HepG2 (cell line): Measurements from ENCODE around the gene ATAD3C. TPM values are rescaled to one million over a fixed set of nuclear protein-coding genes. Genes with fewer than 3 reads are reported as not detected.

Experiments used
- AKAP8 ChIP-seq: sonication (generic); formaldehyde crosslinking; IDR thresholded peaks from 2 replicates; pipeline ENCODE4 v1.5.1; 2020; ENCODE audit warnings: mild to moderate bottlenecking, missing genetic modification reagents
- FIP1L1 ChIP-seq: fragments of 200-400 bp; formaldehyde crosslinking; IDR thresholded peaks from 2 replicates; pipeline ENCODE4 v1.6.1; 2018; ENCODE audit warnings: low read depth, mild to moderate bottlenecking, low read length, moderate library complexity, borderline replicate concordance; ENCODE audit not compliant: insufficient read depth
- GTF2F1 ChIP-seq: fragments of 150-350 bp; IDR thresholded peaks from 2 replicates; pipeline ENCODE4 v1.6.1; 2014; ENCODE audit warnings: low read length
- KDM2A ChIP-seq: sonication (generic); formaldehyde crosslinking; IDR thresholded peaks from 2 replicates; pipeline ENCODE4 v1.4.0; 2020; ENCODE audit warnings: low read depth, missing genetic modification reagents, borderline replicate concordance
- KLF6 ChIP-seq: IDR thresholded peaks from 2 replicates; pipeline ENCODE4 v1.8.0; 2016; ENCODE audit warnings: missing biosample characterization, missing genetic modification reagents
- MTA1 ChIP-seq: sonication (generic); formaldehyde crosslinking; IDR thresholded peaks from 2 replicates; pipeline ENCODE4 v1.4.0; 2020; ENCODE audit warnings: missing genetic modification reagents, mild to moderate bottlenecking, borderline replicate concordance
- RBM22 ChIP-seq: fragments of 200-400 bp; formaldehyde crosslinking; optimal IDR thresholded peaks from 2 replicates; pipeline ENCODE3; 2017; ENCODE audit warnings: mild to moderate bottlenecking, low read length, moderate library complexity
- SATB2 ChIP-seq: sonication (generic); formaldehyde crosslinking; IDR thresholded peaks from 2 replicates; pipeline ENCODE4 v1.5.0; 2020; ENCODE audit warnings: missing genetic modification reagents
- TGIF2 ChIP-seq: IDR thresholded peaks from 2 replicates; pipeline ENCODE4 v1.6.1; 2016; ENCODE audit warnings: control low read depth, missing compliant biosample characterization
- TOPORS ChIP-seq: sonication (generic); formaldehyde crosslinking; IDR thresholded peaks from 2 replicates; pipeline ENCODE4 v1.8.0; 2023; ENCODE audit warnings: mild to moderate bottlenecking, missing genetic modification reagents
- ZEB1 ChIP-seq: IDR thresholded peaks from 2 replicates; pipeline ENCODE4 v1.6.1; 2012; ENCODE audit warnings: mild to moderate bottlenecking, low read depth, inconsistent platforms; ENCODE audit not compliant: insufficient replicate concordance
- ZNF234 ChIP-seq: sonication (generic); formaldehyde crosslinking; conservative IDR thresholded peaks from 2 replicates; pipeline ENCODE4 v1.5.1; 2020; ENCODE audit warnings: mild to moderate bottlenecking, missing genetic modification reagents
- ZNF331 ChIP-seq: sonication (generic); formaldehyde crosslinking; IDR thresholded peaks from 2 replicates; pipeline ENCODE4 v1.4.0; 2020; ENCODE audit warnings: missing genetic modification reagents
- ZNF484 ChIP-seq: sonication (generic); formaldehyde crosslinking; IDR thresholded peaks from 2 replicates; pipeline ENCODE4 v1.5.1; 2020; ENCODE audit warnings: mild to moderate bottlenecking, low read depth, missing genetic modification reagents, borderline replicate concordance
- ZNF546 ChIP-seq: sonication (generic); formaldehyde crosslinking; conservative IDR thresholded peaks from 2 replicates; pipeline ENCODE4 v1.8.1; 2023; ENCODE audit warnings: mild to moderate bottlenecking, missing genetic modification reagents
- ZNF660 ChIP-seq: sonication (generic); formaldehyde crosslinking; IDR thresholded peaks from 2 replicates; pipeline ENCODE4 v1.5.1; 2020; ENCODE audit warnings: mild to moderate bottlenecking, low read depth, missing genetic modification reagents, borderline replicate concordance
- ZNF709 ChIP-seq: sonication (generic); formaldehyde crosslinking; IDR thresholded peaks from 2 replicates; pipeline ENCODE4 v1.5.0; 2020; ENCODE audit warnings: mild to moderate bottlenecking, missing genetic modification reagents
- ZNF83 ChIP-seq: sonication (generic); formaldehyde crosslinking; IDR thresholded peaks from 2 replicates; pipeline ENCODE4 v1.4.0; 2020; ENCODE audit warnings: missing genetic modification reagents, mild to moderate bottlenecking, borderline replicate concordance
- ZNF850 ChIP-seq: sonication (generic); formaldehyde crosslinking; conservative IDR thresholded peaks from 2 replicates; pipeline ENCODE4 v1.9.0; 2021; ENCODE audit warnings: mild to moderate bottlenecking, missing genetic modification reagents
- ZSCAN31 ChIP-seq: sonication (generic); formaldehyde crosslinking; IDR thresholded peaks from 2 replicates; pipeline ENCODE4 v1.5.0; 2020; ENCODE audit warnings: low read depth, mild to moderate bottlenecking, missing genetic modification reagents
- polyA plus RNA-seq, 8 experiments: library from polyadenylated mRNA; depleted of rRNA in 3 of 8; stranded (reverse) in 7 of 8; unstranded in 1 of 8; fragments of >200 nt; fragmentation: Illumina TruSeq in 4 of 8; extraction: Trizol in 4 of 8; gene quantifications; 2 replicates each; pipeline versions ENCODE4 v1.2.1 to v1.2.3, GENCODE V29; 2011 to 2016; ENCODE audit warnings: low read depth in 4 of 8, missing spikeins in 1 of 8, mixed read lengths in 1 of 8; ENCODE audit not compliant: insufficient read depth in 1 of 8
- total RNA-seq, 5 experiments: library from RNA; depleted of rRNA; stranded (reverse); fragments of >200 nt; fragmentation: Illumina TruSeq; extraction: Trizol; gene quantifications; 2 replicates each; pipeline ENCODE4 v1.2.3, GENCODE V29; 2016; ENCODE audit warnings: low read depth in 1 of 5
- TF ChIP-seq, protein P1 (sequence below): sonication (generic); formaldehyde crosslinking; IDR thresholded peaks from 2 replicates; pipeline ENCODE4 v1.4.0; 2020; ENCODE audit warnings: missing genetic modification reagents
- TF ChIP-seq, protein P2 (sequence below): sonication (generic); formaldehyde crosslinking; IDR thresholded peaks from 2 replicates; pipeline ENCODE4 v1.5.1; 2020; ENCODE audit warnings: mild to moderate bottlenecking, missing genetic modification reagents
- TF ChIP-seq, protein P3 (sequence below): sonication (generic); formaldehyde crosslinking; IDR thresholded peaks from 2 replicates; pipeline ENCODE4 v1.8.1; 2023; ENCODE audit warnings: mild to moderate bottlenecking, missing genetic modification reagents
- TF ChIP-seq, protein P4 (sequence below): sonication (generic); formaldehyde crosslinking; IDR thresholded peaks from 2 replicates; pipeline ENCODE4 v1.5.0; 2020; ENCODE audit warnings: missing genetic modification reagents

The ATAD3C gene
- total and polyA plus RNA-seq, 2 of the 13 experiments (the other 11 are each of a cell fraction or from before 2014, with no cell fraction given), result 2.4 to 3.2 TPM

DNA sequence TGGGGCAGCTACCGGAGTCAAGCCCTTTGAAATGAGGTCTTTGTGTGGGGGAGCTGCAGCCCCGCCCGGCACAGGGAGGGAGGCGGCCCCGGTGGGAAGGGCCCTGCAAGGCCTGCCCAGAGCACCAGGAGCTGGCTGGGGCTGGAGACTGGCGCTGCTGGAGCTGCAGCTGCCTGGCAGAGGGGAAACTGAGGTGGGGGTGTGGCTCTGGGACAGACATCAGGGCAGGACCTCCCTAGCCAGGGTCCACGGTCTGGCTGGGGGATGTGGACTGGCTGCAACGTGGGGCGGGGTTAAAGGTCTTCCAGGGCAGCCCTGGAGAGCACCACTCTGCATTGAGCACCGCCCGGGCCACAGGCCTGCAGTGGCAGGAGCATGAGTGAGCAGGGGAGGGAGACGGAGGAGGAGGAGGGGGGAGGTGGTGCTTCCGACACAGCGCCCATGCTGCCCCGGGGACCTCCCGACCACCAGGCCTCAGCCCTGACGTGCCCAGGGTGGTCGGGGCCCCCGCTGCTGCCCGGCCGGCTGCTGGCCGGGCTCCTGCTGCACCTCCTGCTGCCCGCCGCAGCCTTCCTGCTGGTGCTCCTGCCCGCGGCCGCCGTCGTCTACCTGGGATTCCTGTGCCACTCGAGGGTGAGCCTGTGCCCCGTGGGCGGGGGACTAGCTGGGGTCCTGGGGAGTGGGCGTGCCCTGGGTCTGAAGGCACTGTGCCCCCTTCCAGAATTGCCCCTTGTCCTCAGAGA lies 23.6 kb upstream of the ATAD3C start (continued):
- TF ChIP-seq, protein P1, sequence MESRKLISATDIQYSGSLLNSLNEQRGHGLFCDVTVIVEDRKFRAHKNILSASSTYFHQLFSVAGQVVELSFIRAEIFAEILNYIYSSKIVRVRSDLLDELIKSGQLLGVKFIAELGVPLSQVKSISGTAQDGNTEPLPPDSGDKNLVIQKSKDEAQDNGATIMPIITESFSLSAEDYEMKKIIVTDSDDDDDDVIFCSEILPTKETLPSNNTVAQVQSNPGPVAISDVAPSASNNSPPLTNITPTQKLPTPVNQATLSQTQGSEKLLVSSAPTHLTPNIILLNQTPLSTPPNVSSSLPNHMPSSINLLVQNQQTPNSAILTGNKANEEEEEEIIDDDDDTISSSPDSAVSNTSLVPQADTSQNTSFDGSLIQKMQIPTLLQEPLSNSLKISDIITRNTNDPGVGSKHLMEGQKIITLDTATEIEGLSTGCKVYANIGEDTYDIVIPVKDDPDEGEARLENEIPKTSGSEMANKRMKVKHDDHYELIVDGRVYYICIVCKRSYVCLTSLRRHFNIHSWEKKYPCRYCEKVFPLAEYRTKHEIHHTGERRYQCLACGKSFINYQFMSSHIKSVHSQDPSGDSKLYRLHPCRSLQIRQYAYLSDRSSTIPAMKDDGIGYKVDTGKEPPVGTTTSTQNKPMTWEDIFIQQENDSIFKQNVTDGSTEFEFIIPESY (CRISPR knock-in tag), result no peak
- TF ChIP-seq, protein P2, sequence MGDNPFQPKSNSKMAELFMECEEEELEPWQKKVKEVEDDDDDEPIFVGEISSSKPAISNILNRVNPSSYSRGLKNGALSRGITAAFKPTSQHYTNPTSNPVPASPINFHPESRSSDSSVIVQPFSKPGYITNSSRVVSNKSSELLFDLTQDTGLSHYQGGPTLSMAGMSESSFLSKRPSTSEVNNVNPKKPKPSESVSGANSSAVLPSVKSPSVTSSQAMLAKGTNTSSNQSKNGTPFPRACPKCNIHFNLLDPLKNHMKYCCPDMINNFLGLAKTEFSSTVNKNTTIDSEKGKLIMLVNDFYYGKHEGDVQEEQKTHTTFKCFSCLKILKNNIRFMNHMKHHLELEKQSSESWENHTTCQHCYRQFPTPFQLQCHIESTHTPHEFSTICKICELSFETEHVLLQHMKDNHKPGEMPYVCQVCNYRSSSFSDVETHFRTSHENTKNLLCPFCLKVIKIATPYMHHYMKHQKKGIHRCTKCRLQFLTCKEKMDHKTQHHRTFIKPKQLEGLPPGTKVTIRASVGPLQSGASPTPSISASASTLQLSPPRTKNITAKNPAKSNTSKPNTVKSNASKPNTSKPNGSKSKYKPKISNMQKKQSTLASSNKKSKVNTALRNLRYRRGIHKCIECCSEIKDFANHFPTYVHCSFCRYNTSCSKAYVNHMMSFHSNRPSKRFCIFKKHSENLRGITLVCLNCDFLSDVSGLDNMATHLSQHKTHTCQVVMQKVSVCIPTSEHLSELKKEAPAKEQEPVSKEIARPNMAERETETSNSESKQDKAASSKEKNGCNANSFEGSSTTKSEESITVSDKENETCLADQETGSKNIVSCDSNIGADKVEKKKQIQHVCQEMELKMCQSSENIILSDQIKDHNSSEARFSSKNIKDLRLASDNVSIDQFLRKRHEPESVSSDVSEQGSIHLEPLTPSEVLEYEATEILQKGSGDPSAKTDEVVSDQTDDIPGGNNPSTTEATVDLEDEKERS (CRISPR knock-in tag), result no peak
- TF ChIP-seq MTA1, result 0 out of 2 replicates have a peak, but pooled peaks have one; percentile 60
- no peak for TF ChIP-seq SATB2 (CRISPR knock-in tag)
- TF ChIP-seq, protein P3, sequence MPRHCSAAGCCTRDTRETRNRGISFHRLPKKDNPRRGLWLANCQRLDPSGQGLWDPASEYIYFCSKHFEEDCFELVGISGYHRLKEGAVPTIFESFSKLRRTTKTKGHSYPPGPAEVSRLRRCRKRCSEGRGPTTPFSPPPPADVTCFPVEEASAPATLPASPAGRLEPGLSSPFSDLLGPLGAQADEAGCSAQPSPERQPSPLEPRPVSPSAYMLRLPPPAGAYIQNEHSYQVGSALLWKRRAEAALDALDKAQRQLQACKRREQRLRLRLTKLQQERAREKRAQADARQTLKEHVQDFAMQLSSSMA (CRISPR knock-in tag), result no peak
- peak; percentile 69; the same call in 1 of the 2 replicates for TF ChIP-seq TGIF2
- TF ChIP-seq ZEB1, result no peak
- peak; percentile 90; the same call in 1 of the 2 replicates for TF ChIP-seq ZNF709
- TF ChIP-seq ZNF83 (CRISPR knock-in tag), result no peak
- 0 out of 2 replicates have a peak, but pooled peaks have one; percentile 43 for TF ChIP-seq ZNF546 (CRISPR knock-in tag)
- no peak for TF ChIP-seq GTF2F1
- TF ChIP-seq KDM2A (CRISPR knock-in tag), result no peak; the same call in 1 of the 2 replicates
- TF ChIP-seq, protein P4, sequence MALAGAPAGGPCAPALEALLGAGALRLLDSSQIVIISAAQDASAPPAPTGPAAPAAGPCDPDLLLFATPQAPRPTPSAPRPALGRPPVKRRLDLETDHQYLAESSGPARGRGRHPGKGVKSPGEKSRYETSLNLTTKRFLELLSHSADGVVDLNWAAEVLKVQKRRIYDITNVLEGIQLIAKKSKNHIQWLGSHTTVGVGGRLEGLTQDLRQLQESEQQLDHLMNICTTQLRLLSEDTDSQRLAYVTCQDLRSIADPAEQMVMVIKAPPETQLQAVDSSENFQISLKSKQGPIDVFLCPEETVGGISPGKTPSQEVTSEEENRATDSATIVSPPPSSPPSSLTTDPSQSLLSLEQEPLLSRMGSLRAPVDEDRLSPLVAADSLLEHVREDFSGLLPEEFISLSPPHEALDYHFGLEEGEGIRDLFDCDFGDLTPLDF (CRISPR knock-in tag), result no peak
- no peak for TF ChIP-seq ZNF484 (CRISPR knock-in tag)
- TF ChIP-seq FIP1L1, result no peak
- TF ChIP-seq KLF6 (CRISPR knock-in tag), result no peak
- TF ChIP-seq ZNF331, result 0 out of 2 replicates have a peak, but pooled peaks have one; percentile 9
- TF ChIP-seq RBM22, result no peak
- TF ChIP-seq ZNF234 (CRISPR knock-in tag), result no peak
- TF ChIP-seq ZSCAN31 (CRISPR knock-in tag), result no peak
- no peak for TF ChIP-seq TOPORS (CRISPR knock-in tag)
- no peak for TF ChIP-seq ZNF660 (CRISPR knock-in tag)
- TF ChIP-seq ZNF850 (CRISPR knock-in tag), result no peak
- TF ChIP-seq AKAP8 (CRISPR knock-in tag), result no peak
